ENCODE results near the gene KRT78.

KRT78 gene

GRCh38 chr12:52794479-52795331, 54.1 kb downstream of the KRT78 start:
- no peak for DNase-seq

- no peak for DNase-seq
Observed at GRCh38 chr12:52792185-52793029, 56.4 kb downstream of the KRT78 start.

- DNase-seq = no peak
Observed at GRCh38 chr12:52791271-52792184, 57.3 kb downstream of the KRT78 start.

- no peak for DNase-seq
Observed at GRCh38 chr12:52790427-52791270, 58.1 kb downstream of the KRT78 start.

GRCh38 chr12:52789637-52790426, 59.0 kb downstream of the KRT78 start:
- no peak for DNase-seq

GRCh38 chr12:52788876-52789636, 59.7 kb downstream of the KRT78 start:
- no peak for DNase-seq

GRCh38 chr12:52788192-52788875, 60.5 kb downstream of the KRT78 start:
- DNase-seq = no peak

Data from NCI-H2029 (cell line).